ENCODE measurements around the gene ZNF516. TPM values are rescaled to one million over a fixed set of nuclear protein-coding genes. Genes with fewer than 3 reads are reported as not detected.

Gene ZNF516
- total RNA-seq, 1 experiment from 2014 or later = 22.6 TPM

DNA sequence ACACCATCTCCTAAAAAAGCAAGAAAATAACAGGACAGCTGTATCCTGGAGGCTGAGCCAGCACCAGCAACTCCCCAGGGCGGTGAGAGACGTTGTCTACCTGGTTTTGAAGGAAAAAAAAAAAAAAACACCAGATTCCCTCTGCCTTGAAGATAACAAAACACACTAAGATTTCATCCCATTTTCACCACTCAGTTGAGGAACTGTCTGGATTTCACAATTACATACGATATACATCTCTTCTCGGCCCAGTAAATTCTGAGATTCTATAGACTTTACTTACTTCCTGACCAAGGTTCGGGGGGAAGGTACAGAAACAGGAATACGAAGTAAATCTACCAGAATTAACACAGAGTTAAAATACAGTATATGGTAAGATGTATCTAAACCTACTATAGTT lies 8.5 kb downstream of the ZNF516 start:
- no peak overlapping the region for H4K5ac ChIP-seq (ENCODE audit: insufficient read length, low read depth, low read length)
- Mint-ChIP-seq H3K4me3 (no peak overlapping the region), H3K9me3 (no peaks in the 10 kb centered on the region), H3K36me3 (ENCODE audit: insufficient read depth in 1 of 3, low read depth in 3 of 3) (no peaks in the 10 kb centered on the region; a peak in 2 of 7 replicates), H3K27me3 (ENCODE audit: low read depth) (peaks cover 26% of the 10 kb centered on the region), H3K4me1 (peaks cover 62% of the 10 kb centered on the region in 2 experiments), H3K27ac (no peak overlapping the region)
- WGBS (ENCODE audit: extremely low coverage, insufficient read length, low lambda C conversion rate) = no CpG with 5 or more reads among the region's 6 CpGs
- peaks cover 5% of the 10 kb centered on the region for H3K23me2 ChIP-seq (ENCODE audit: insufficient read length, low read depth, low read length, poor library complexity, severe bottlenecking)
- H3K4me1 ChIP-seq (ENCODE audit: insufficient read depth, low read length) = peaks cover 16% of the 10 kb centered on the region
- no peak overlapping the region for H4K8ac ChIP-seq (replicated peaks; ENCODE audit: insufficient read length, low read depth, low read length)
- no peak for DNase-seq
- H2BK120ac ChIP-seq (ENCODE audit: low read depth, low read length, poor library complexity, severe bottlenecking) = no peak overlapping the region
- TF ChIP-seq, protein P1, sequence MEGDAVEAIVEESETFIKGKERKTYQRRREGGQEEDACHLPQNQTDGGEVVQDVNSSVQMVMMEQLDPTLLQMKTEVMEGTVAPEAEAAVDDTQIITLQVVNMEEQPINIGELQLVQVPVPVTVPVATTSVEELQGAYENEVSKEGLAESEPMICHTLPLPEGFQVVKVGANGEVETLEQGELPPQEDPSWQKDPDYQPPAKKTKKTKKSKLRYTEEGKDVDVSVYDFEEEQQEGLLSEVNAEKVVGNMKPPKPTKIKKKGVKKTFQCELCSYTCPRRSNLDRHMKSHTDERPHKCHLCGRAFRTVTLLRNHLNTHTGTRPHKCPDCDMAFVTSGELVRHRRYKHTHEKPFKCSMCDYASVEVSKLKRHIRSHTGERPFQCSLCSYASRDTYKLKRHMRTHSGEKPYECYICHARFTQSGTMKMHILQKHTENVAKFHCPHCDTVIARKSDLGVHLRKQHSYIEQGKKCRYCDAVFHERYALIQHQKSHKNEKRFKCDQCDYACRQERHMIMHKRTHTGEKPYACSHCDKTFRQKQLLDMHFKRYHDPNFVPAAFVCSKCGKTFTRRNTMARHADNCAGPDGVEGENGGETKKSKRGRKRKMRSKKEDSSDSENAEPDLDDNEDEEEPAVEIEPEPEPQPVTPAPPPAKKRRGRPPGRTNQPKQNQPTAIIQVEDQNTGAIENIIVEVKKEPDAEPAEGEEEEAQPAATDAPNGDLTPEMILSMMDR (conservative IDR thresholded peaks at IDR 0.05) = no peak
- H4K20me1 ChIP-seq (ENCODE audit: control insufficient read depth, insufficient read depth, insufficient read length) = no peaks in the 10 kb centered on the region
- H2BK12ac ChIP-seq (ENCODE audit: insufficient read length, low read depth, low read length) = no peak overlapping the region
- no peak overlapping the region for H2BK5ac ChIP-seq (ENCODE audit: insufficient read length, low read length)
- no peak overlapping the region for H3K23ac ChIP-seq (ENCODE audit: insufficient read length, low read depth, low read length)
- H3K18ac ChIP-seq (ENCODE audit: insufficient read length, low read depth, low read length) = no peak overlapping the region
- no peak overlapping the region for H2AFZ ChIP-seq (ENCODE audit: low read length)
- no peak overlapping the region for H4K91ac ChIP-seq (ENCODE audit: insufficient read length, low read depth, low read length)
- peaks cover 2% of the 10 kb centered on the region for H3K79me1 ChIP-seq (ENCODE audit: insufficient read depth, low read depth, low read length, poor library complexity, severe bottlenecking)
- H2BK20ac ChIP-seq (ENCODE audit: low read depth, low read length, poor library complexity, severe bottlenecking) = no peak overlapping the region
- no peak overlapping the region for H3K27ac ChIP-seq (ENCODE audit: insufficient read length, low read depth, low read length)
- H3K4ac ChIP-seq (ENCODE audit: low read depth, low read length) = no peak overlapping the region
- no peaks in the 10 kb centered on the region for H3K9me3 ChIP-seq (ENCODE audit: control insufficient read depth, low read depth, low read length)
- no peak overlapping the region for H2AK5ac ChIP-seq (ENCODE audit: insufficient read length, low read length)
- no peak overlapping the region for H3K4me2 ChIP-seq (ENCODE audit: insufficient read depth, insufficient read length, low read length)
- H3K14ac ChIP-seq (ENCODE audit: insufficient read depth, low read length) = no peak overlapping the region
- no peak overlapping the region for H3T11ph ChIP-seq (ENCODE audit: low read length)
- no peak overlapping the region for H2BK15ac ChIP-seq (ENCODE audit: low read depth, low read length)
- H3K79me2 ChIP-seq (ENCODE audit: insufficient read depth, low read length) = no peaks in the 10 kb centered on the region; the same call in 1 of the 2 replicates
- no peak overlapping the region for H3K56ac ChIP-seq (ENCODE audit: insufficient read length, low read depth, low read length)
- H3K27me3 ChIP-seq (ENCODE audit: insufficient read depth, low read length) = no peaks in the 10 kb centered on the region; the same call in 1 of the 2 replicates
- no peak overlapping the region for H3K9ac ChIP-seq (ENCODE audit: extremely low read depth, insufficient read length, low read length)

Measured in H9 (cell line).